GM23248 (cell line): ENCODE measurements around the gene IKZF3.

ENCODE experiments used
- EZH2 ChIP-seq: fragments of 200-600 bp; sonication (generic); IDR thresholded peaks from 2 replicates; pipeline ENCODE4 v1.6.1; 2018; ENCODE audit warnings: antibody characterized with exemption, mild to moderate bottlenecking; ENCODE audit not compliant: insufficient read depth, poor library complexity, severe bottlenecking
- EZH2phosphoT487 ChIP-seq: fragments of 200-600 bp; sonication (generic); IDR thresholded peaks from 2 replicates; pipeline ENCODE4 v1.6.1; 2018; ENCODE audit warnings: antibody characterized with exemption, moderate library complexity, mild to moderate bottlenecking, low read depth; ENCODE audit not compliant: insufficient read depth

- TF ChIP-seq EZH2 (no peak), EZH2phosphoT487 (no peak)
Measured at GRCh38 chr17:39820541-39820940, 43.6 kb downstream of the IKZF3 start.
